Esophagus squamous epithelium (tissue), 4 donors: ENCODE measurements around the gene KRT13.
A peak's percentile ranks its signal among the peaks of the same experiment; 100 is the strongest.

Experiments
- POLR2A ChIP-seq, 4 donors: fragments of 450-650 bp; IDR thresholded peaks; one replicate each; pipeline ENCODE4 v1.6.1; 2017; ENCODE audit warnings: antibody characterized with exemption in 4 of 4, mild to moderate bottlenecking in 4 of 4, moderate library complexity in 3 of 4
- TF ChIP-seq, protein P1 (sequence below), 6 experiments: fragments of 450-650 bp in 4 of 6; fragments of 200-600 bp in 2 of 6; sonication (generic) in 2 of 6; IDR thresholded peaks; one replicate each; pipeline ENCODE4 v1.5.1; 2016 to 2019; ENCODE audit warnings: antibody characterized with exemption in 6 of 6, mild to moderate bottlenecking in 4 of 6, moderate library complexity in 4 of 6

DNA sequence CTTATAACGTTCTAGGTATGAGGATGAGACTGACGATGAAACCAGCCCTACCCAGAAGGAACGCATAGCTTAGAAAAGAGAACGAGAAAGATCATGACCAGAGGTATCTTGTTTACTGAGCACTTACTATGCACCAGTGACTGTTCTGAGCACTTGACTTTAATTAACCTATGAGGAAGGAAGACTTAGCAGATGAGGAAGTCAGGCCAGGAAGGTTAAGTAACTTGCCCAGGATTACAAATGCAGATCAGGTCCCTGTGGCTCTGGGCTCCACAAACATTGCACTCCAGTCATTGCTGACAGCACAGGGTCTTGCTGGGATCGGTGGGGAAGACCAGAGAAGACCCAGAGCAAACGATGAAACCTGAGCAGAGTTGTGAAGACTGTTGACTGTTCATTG, 7.1 kb downstream of the KRT13 start:
- TF ChIP-seq, protein P1, sequence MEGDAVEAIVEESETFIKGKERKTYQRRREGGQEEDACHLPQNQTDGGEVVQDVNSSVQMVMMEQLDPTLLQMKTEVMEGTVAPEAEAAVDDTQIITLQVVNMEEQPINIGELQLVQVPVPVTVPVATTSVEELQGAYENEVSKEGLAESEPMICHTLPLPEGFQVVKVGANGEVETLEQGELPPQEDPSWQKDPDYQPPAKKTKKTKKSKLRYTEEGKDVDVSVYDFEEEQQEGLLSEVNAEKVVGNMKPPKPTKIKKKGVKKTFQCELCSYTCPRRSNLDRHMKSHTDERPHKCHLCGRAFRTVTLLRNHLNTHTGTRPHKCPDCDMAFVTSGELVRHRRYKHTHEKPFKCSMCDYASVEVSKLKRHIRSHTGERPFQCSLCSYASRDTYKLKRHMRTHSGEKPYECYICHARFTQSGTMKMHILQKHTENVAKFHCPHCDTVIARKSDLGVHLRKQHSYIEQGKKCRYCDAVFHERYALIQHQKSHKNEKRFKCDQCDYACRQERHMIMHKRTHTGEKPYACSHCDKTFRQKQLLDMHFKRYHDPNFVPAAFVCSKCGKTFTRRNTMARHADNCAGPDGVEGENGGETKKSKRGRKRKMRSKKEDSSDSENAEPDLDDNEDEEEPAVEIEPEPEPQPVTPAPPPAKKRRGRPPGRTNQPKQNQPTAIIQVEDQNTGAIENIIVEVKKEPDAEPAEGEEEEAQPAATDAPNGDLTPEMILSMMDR (IDR thresholded peaks at IDR 0.05): no peak
- peak in 1 of 4 donors; percentile 17 for TF ChIP-seq POLR2A (IDR thresholded peaks at IDR 0.05)
